Stomach (tissue), 4 donors: ENCODE data around the gene NRG3.

Experiments
- EP300 ChIP-seq: sonication (generic); formaldehyde crosslinking; IDR thresholded peaks from one replicate; pipeline ENCODE4 v1.6.1; 2017; ENCODE audit warnings: antibody characterized with exemption
- POLR2A ChIP-seq, 4 donors: fragments of 450-650 bp; IDR thresholded peaks; one replicate each; pipeline ENCODE4 v1.6.1; 2016; ENCODE audit warnings: antibody characterized with exemption in 4 of 4, control low read depth in 2 of 4, mild to moderate bottlenecking in 1 of 4, moderate library complexity in 1 of 4
- POLR2AphosphoS5 ChIP-seq, 3 donors: sonication (generic); formaldehyde crosslinking; IDR thresholded peaks; one replicate each; pipeline ENCODE4 v1.6.1; 2016; ENCODE audit warnings: antibody characterized with exemption in 3 of 3
- TF ChIP-seq, protein P1 (sequence below), 7 experiments: fragments of 450-650 bp in 4 of 7; fragments of 200-600 bp in 3 of 7; sonication (generic) in 3 of 7; IDR thresholded peaks; one replicate each; pipeline ENCODE4 v1.5.1; 2016 to 2019; ENCODE audit warnings: antibody characterized with exemption in 7 of 7, control low read depth in 2 of 7, mild to moderate bottlenecking in 1 of 7

DNA sequence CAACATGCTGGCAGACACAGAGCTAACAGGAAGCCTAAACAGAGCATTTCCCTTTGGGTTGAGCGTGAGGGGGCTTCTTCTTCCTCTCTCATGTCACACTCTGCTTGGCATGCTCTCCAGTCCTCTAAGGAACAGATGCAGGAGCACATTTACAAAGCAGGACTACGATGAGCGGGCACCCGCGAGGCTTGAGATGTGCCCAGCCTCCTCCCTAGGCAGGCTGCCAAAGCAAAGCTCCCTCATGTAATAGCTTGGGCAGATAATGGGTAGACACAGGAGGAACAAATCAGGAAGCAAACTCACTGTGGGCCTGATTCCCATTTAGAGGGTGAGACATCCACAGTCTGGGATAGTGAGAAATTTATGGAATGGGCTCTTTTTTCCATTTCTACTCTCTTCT lies 519.1 kb downstream of the NRG3 start:
- TF ChIP-seq EP300 (no peak), POLR2A (IDR thresholded peaks at IDR 0.05) (no peak), POLR2AphosphoS5 (IDR thresholded peaks at IDR 0.05) (no peak)
- TF ChIP-seq, protein P1, sequence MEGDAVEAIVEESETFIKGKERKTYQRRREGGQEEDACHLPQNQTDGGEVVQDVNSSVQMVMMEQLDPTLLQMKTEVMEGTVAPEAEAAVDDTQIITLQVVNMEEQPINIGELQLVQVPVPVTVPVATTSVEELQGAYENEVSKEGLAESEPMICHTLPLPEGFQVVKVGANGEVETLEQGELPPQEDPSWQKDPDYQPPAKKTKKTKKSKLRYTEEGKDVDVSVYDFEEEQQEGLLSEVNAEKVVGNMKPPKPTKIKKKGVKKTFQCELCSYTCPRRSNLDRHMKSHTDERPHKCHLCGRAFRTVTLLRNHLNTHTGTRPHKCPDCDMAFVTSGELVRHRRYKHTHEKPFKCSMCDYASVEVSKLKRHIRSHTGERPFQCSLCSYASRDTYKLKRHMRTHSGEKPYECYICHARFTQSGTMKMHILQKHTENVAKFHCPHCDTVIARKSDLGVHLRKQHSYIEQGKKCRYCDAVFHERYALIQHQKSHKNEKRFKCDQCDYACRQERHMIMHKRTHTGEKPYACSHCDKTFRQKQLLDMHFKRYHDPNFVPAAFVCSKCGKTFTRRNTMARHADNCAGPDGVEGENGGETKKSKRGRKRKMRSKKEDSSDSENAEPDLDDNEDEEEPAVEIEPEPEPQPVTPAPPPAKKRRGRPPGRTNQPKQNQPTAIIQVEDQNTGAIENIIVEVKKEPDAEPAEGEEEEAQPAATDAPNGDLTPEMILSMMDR (IDR thresholded peaks at IDR 0.05), result no peak
